Loucy (cell line): ENCODE measurements around the gene TM6SF1.
A peak's percentile ranks its signal among the peaks of the same experiment; 100 is the strongest.

ENCODE experiments used
- H2AFZ ChIP-seq: fragments of 200-600 bp; sonication (generic); 2 replicates; pipeline ENCODE4 v1.6.0; 2016; ENCODE audit warnings: antibody characterized with exemption, mild to moderate bottlenecking, low read length, moderate library complexity
- H3F3A ChIP-seq: fragments of 200-600 bp; 2 replicates; pipeline ENCODE4 v1.6.0; 2016; ENCODE audit warnings: antibody characterized with exemption, low read depth, mild to moderate bottlenecking
- H3K27me3 ChIP-seq: fragments of 200-600 bp; sonication (generic); 2 replicates; pipeline ENCODE4 v1.6.1; 2014; ENCODE audit warnings: low read length, mild to moderate bottlenecking; ENCODE audit not compliant: insufficient read depth, poor library complexity, severe bottlenecking
- H3K36me3 ChIP-seq: fragments of 200-600 bp; sonication (generic); 2 replicates; pipeline ENCODE4 v1.6.1; 2016; ENCODE audit warnings: low read length; ENCODE audit not compliant: insufficient read depth
- H3K4me1 ChIP-seq: fragments of 200-600 bp; sonication (generic); 2 replicates; pipeline ENCODE4 v1.5.1; 2014; ENCODE audit warnings: low read length, mild to moderate bottlenecking; ENCODE audit not compliant: insufficient read depth, poor library complexity, severe bottlenecking
- H3K4me2 ChIP-seq: fragments of 200-600 bp; sonication (generic); 2 replicates; pipeline ENCODE4 v1.6.0; 2014; ENCODE audit warnings: antibody characterized with exemption, low read length, low read depth, mild to moderate bottlenecking; ENCODE audit not compliant: poor library complexity, severe bottlenecking
- H3K4me3 ChIP-seq: fragments of 200-600 bp; sonication (generic); 2 replicates; pipeline ENCODE4 v1.5.1; 2014; ENCODE audit warnings: low read length, mild to moderate bottlenecking, mixed read lengths; ENCODE audit not compliant: poor library complexity, severe bottlenecking
- H3K79me2 ChIP-seq: fragments of 200-600 bp; sonication (generic); 2 replicates; pipeline ENCODE4 v1.6.1; 2014; ENCODE audit warnings: low read length; ENCODE audit not compliant: insufficient read depth
- H3K9ac ChIP-seq: fragments of 200-600 bp; sonication (generic); 2 replicates; pipeline ENCODE4 v1.6.0; 2014; ENCODE audit warnings: mild to moderate bottlenecking, low read depth, low read length, moderate library complexity; ENCODE audit not compliant: poor library complexity, severe bottlenecking
- H3K9me2 ChIP-seq: fragments of 200-600 bp; sonication (generic); replicated peaks from 2 replicates; pipeline ENCODE4 v1.6.1; 2016; ENCODE audit warnings: low read depth, low read length, mixed read lengths
- H3K9me3 ChIP-seq: fragments of 200-600 bp; sonication (generic); 2 replicates; pipeline ENCODE4 v1.6.1; 2014; ENCODE audit warnings: mild to moderate bottlenecking, antibody characterized with exemption, low read length, low read depth; ENCODE audit not compliant: insufficient read depth
- H4K20me1 ChIP-seq: fragments of 200-600 bp; sonication (generic); 2 replicates; pipeline ENCODE4 v1.6.0; 2014; ENCODE audit warnings: antibody characterized with exemption, low read length, mild to moderate bottlenecking; ENCODE audit not compliant: insufficient read depth, poor library complexity, severe bottlenecking
- EZH2phosphoT487 ChIP-seq: fragments of 200-600 bp; IDR thresholded peaks from 2 replicates; pipeline ENCODE4 v1.6.1; 2018; ENCODE audit warnings: antibody characterized with exemption, mild to moderate bottlenecking, moderate library complexity, borderline replicate concordance
- TF ChIP-seq, protein P1 (sequence below): fragments of 200-600 bp; sonication (generic); conservative IDR thresholded peaks from 2 replicates; pipeline ENCODE4 v1.5.1; 2014; ENCODE audit warnings: mild to moderate bottlenecking, antibody characterized with exemption, low read length

Gene TM6SF1

DNA sequence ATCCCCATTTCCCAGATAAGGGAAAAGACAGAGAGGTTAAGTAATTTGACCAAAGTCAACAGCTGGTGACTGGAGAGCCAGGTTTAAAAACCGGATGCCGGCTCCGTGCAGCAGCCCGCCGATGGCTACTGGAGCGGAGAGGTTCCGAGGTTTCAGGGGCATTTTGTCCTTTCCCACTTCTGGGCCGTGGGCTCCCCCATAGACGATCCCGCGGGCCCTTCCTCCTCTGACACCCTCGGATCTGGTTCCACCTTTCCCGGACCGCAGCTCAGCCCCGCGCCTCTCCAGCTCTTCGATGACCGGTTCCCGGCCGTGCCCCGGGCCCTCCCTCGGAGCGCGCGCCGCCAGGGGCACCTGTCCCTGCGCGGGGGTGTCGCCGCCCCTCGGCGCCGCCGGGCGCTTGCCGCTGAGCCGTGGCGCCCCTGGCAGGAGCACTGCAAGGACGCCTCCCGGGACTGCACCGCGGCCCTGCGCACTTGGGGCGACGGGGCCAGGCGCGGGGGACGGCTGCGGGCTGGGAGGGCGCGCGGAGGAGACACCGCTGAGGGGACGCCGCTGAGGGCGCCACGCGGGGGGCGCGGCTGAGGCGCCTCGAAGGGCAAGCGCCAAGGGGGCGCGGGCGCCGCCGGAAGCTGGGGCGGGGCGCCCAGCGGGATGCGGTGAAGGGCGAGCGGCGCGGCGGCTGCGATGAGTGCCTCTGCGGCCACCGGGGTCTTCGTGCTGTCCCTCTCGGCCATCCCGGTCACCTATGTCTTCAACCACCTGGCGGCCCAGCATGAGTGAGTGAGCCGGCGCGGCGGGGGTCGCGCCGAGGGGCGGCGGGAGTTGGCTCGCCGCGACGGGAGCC, at the start of gene TM6SF1:
TM6SF1 (plus strand) TSS at position 652 of the 847 bp plus-strand sequence; CDS start at position 688, 36 bp downstream.
- H3K27me3 ChIP-seq: no peaks in the 10 kb centered on the region
- H3K9me2 ChIP-seq: no peaks in the 10 kb centered on the region
- no peaks in the 10 kb centered on the region for H3K79me2 ChIP-seq
- H3K4me1 ChIP-seq: peaks cover 23% of the 10 kb centered on the region
- peak within 1 kb of the TSS; percentile 83 for H2AFZ ChIP-seq
- TF ChIP-seq, protein P1, sequence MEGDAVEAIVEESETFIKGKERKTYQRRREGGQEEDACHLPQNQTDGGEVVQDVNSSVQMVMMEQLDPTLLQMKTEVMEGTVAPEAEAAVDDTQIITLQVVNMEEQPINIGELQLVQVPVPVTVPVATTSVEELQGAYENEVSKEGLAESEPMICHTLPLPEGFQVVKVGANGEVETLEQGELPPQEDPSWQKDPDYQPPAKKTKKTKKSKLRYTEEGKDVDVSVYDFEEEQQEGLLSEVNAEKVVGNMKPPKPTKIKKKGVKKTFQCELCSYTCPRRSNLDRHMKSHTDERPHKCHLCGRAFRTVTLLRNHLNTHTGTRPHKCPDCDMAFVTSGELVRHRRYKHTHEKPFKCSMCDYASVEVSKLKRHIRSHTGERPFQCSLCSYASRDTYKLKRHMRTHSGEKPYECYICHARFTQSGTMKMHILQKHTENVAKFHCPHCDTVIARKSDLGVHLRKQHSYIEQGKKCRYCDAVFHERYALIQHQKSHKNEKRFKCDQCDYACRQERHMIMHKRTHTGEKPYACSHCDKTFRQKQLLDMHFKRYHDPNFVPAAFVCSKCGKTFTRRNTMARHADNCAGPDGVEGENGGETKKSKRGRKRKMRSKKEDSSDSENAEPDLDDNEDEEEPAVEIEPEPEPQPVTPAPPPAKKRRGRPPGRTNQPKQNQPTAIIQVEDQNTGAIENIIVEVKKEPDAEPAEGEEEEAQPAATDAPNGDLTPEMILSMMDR: no peak
- no peak for TF ChIP-seq EZH2phosphoT487
- H3K9me3 ChIP-seq: no peaks in the 10 kb centered on the region
- peak within 1 kb of the TSS; percentile 97 for H3K4me2 ChIP-seq
- no peaks in the 10 kb centered on the region for H4K20me1 ChIP-seq
- no peaks in the 10 kb centered on the region for H3K36me3 ChIP-seq
- H3F3A ChIP-seq: no peaks in the 10 kb centered on the region
- peak within 1 kb of the TSS; percentile 76 for H3K4me3 ChIP-seq
- H3K9ac ChIP-seq: peak within 1 kb of the TSS; percentile 75

DNA sequence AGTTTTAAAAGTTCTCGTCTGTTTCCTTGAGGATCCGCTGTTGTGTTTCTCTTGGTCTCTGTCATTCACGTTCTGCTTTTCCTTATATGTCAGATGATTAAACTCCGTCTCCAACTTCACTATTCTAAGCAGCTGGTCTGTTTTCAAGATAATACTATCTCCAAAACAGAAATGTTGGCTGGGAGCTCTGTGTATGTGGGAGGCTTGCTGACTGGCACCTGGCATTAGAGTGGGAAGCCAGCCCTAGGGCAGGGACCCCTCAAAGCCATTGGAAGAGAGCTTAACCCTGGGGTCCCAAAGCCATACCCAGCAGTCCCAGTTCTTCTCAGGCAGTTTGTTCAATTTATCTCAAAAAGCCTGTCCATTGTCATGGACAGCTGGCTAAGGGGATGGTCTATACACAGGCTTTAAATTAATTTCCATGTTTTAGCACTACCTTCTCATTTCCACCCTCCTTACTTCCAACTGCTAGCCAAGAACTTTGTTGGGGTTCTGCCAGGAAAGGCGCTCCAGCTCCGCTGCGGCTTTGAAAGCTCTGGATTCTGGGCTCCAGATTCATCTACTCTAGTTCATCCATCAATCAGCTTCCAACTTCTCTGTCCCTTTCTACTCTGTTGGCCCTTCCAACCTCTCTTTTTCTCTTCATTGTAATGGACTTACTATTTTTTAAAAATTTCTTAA, 49.6 kb upstream of the TM6SF1 start:
- Histone ChIP-seq H2AFZ (no peak overlapping the region), H3K9me3 (no peaks in the 10 kb centered on the region), H3K27me3 (no peaks in the 10 kb centered on the region), H3K4me3 (no peak overlapping the region), H3K9me2 (no peaks in the 10 kb centered on the region), H3K36me3 (peaks cover 31% of the 10 kb centered on the region; the same call in 1 of the 2 replicates), H3K9ac (no peak overlapping the region), H3K4me2 (peak overlapping the region; percentile 5), H3F3A (no peaks in the 10 kb centered on the region), H4K20me1 (peaks cover 62% of the 10 kb centered on the region), H3K79me2 (peaks cover 64% of the 10 kb centered on the region), H3K4me1 (peaks cover 25% of the 10 kb centered on the region)
- TF ChIP-seq EZH2phosphoT487: no peak
- TF ChIP-seq, protein P1: no peak

DNA sequence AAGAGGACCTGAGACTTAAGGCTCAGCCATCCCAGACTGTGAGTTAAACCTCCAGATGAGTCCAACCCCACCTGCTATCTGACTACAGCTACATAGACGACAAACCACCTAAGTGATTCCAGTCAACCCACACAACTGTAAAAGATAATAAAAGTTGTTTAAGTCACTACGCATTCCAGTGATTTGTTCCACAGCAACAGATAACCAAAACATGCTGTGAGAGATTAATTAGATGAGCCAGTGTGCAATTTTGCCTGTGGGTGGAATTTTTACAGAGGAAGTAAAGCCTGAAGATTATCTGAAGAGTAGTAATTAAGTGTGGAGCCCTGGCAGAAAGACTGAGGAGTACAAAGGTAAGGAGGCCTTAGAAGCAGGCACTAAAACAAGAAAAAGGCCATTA, 45.8 kb upstream of the TM6SF1 start:
- no peak for TF ChIP-seq EZH2phosphoT487
- TF ChIP-seq, protein P1: no peak
- Histone ChIP-seq H3K9me2 (no peaks in the 10 kb centered on the region), H3K9ac (peak overlapping the region; percentile 87), H2AFZ (no peak overlapping the region), H3F3A (no peaks in the 10 kb centered on the region), H4K20me1 (peaks cover 93% of the 10 kb centered on the region), H3K79me2 (peaks cover 98% of the 10 kb centered on the region), H3K36me3 (peaks cover 3% of the 10 kb centered on the region; the same call in 1 of the 2 replicates), H3K9me3 (no peaks in the 10 kb centered on the region), H3K4me3 (peak overlapping the region; percentile 90), H3K4me2 (peak overlapping the region; percentile 88), H3K4me1 (peaks cover 43% of the 10 kb centered on the region), H3K27me3 (no peaks in the 10 kb centered on the region)
